Lower leg skin (tissue), 3 donors: Measurements from ENCODE around the gene CCSER2.

Experiments
- CTCF ChIP-seq, 3 donors: fragments of 450-650 bp; IDR thresholded peaks; one replicate each; pipeline ENCODE4 v1.5.1; 2016; ENCODE audit warnings: antibody characterized with exemption in 3 of 3, mild to moderate bottlenecking in 3 of 3, moderate library complexity in 2 of 3
- POLR2A ChIP-seq, 2 donors: fragments of 450-650 bp; IDR thresholded peaks; one replicate each; pipeline ENCODE4 v1.6.1; 2016 to 2017; ENCODE audit warnings: antibody characterized with exemption in 2 of 2, mild to moderate bottlenecking in 1 of 2, moderate library complexity in 1 of 2

DNA sequence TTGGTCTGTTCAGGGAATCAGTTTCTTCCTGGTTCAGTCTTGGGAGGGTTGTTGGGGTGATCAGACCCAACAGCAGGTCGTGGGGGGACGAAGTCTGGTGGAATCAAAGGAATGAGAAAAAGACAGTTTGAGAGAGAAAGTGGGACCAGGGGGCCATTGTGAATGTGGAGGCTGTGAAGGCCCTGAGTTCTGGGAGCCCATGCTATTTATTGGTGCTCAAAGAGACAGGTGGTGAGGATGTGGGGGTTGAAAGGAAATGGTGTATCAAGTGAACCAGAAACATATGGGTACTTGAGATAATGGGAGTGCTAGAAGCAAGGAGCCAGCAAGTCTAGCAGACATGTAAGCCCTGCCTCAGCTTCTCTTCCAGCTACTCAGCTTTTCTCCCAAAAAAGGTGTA, 84.1 kb downstream of the CCSER2 start:
- TF ChIP-seq CTCF (IDR thresholded peaks at IDR 0.05) (no peak), POLR2A (IDR thresholded peaks at IDR 0.05) (no peak)
